Effector memory CD8-positive, alpha-beta T cell (primary cell): ENCODE results near the gene MR1.
"Not testable (repeated sequence)": the region's sequence is repeated elsewhere in the genome, so short reads cannot be mapped to it uniquely, and the experiment has no call there.

Experiments
- ATAC-seq: fragments of 150-1000 bp; cut with Tn5 transposase; replicated peaks from 2 replicates; pipeline ENCODE4 v1.10.0; 2021; ENCODE audit warnings: mild to moderate bottlenecking, moderate library complexity
- DNase-seq, 3 experiments: peaks; one replicate each; pipeline ENCODE4 v3.0.0; 2021
- H3K27ac Mint-ChIP-seq, 2 donors: one replicate each; pipeline ENCODE4 v1.8.0; 2022; ENCODE audit warnings: mild to moderate bottlenecking in 2 of 2, mixed read lengths in 2 of 2, moderate library complexity in 2 of 2
- H3K27me3 Mint-ChIP-seq, 2 donors: one replicate each; pipeline ENCODE4 v1.8.0; 2022; ENCODE audit warnings: mixed read lengths in 2 of 2
- H3K36me3 Mint-ChIP-seq: one replicate; pipeline ENCODE4 v1.8.0; 2022; ENCODE audit warnings: mild to moderate bottlenecking, moderate library complexity, mixed read lengths; ENCODE audit not compliant: insufficient read depth
- H3K4me1 Mint-ChIP-seq, 2 donors: one replicate each; pipeline ENCODE4 v1.8.0; 2022; ENCODE audit warnings: low read depth in 2 of 2, mixed read lengths in 2 of 2
- H3K4me3 Mint-ChIP-seq, 2 donors: one replicate each; pipeline ENCODE4 v1.8.0; 2022; ENCODE audit warnings: mild to moderate bottlenecking in 2 of 2, mixed read lengths in 2 of 2, moderate library complexity in 2 of 2
- H3K9me3 Mint-ChIP-seq, 2 donors: one replicate each; pipeline ENCODE4 v1.8.0; 2022; ENCODE audit warnings: mixed read lengths in 2 of 2

The MR1 gene

DNA sequence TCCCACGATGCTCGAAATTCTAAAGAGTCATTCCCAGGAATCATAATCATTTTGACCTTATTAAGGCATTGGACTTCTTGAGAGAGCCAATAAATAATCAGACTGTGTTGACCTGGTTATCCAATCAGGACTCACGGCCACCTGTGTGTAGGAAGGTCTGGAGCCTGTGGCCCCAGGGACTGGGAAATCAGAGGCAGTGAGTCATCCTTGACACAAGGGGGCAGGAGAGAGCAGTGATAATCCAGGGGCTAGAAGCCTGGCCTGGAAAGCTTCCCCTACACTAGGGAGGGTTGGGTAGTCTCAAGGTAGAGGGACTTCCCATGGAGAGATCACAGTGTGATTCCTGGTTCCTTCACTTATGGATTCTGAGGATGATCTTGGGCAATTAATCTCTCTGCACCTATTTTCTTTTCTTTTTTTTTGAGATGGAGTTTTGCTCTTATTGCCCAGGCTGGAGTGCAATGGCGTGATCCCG lies 4.7 kb downstream of the MR1 start:
- H3K27ac Mint-ChIP-seq, result peak overlapping the region; percentile 36 to 45
- peak overlapping the region in 1 of 2 donors; percentile 28 for H3K4me3 Mint-ChIP-seq
- H3K9me3 Mint-ChIP-seq, result no peaks in the 10 kb centered on the region
- peaks cover 26% of the 10 kb centered on the region for H3K36me3 Mint-ChIP-seq
- ATAC-seq, result peak; percentile 57
- DNase-seq, result peak; percentile 67 to 70 (median 68)
- H3K4me1 Mint-ChIP-seq, result peaks cover 55 to 74% of the 10 kb centered on the region in 2 donors
- H3K27me3 Mint-ChIP-seq, result no peaks in the 10 kb centered on the region

GRCh38 chr1:181040284-181040865 lies 6.6 kb downstream of the MR1 start:
- H3K27ac Mint-ChIP-seq, result peak overlapping the region; percentile 63 to 76
- DNase-seq (no peak), ATAC-seq (no peak)
- peak overlapping the region in 1 of 2 donors; percentile 2 for H3K4me3 Mint-ChIP-seq
- no peaks in the 10 kb centered on the region for H3K27me3 Mint-ChIP-seq
- peaks cover 55 to 68% of the 10 kb centered on the region in 2 donors for H3K4me1 Mint-ChIP-seq
- peaks cover 29% of the 10 kb centered on the region for H3K36me3 Mint-ChIP-seq
- H3K9me3 Mint-ChIP-seq, result no peaks in the 10 kb centered on the region

GRCh38 chr1:181043025-181043888 lies 9.5 kb downstream of the MR1 start:
- peaks cover 32 to 41% of the 10 kb centered on the region in 2 donors for H3K4me1 Mint-ChIP-seq
- peak overlapping the region in 1 of 2 donors; percentile 39 for H3K4me3 Mint-ChIP-seq
- peaks cover 28% of the 10 kb centered on the region for H3K36me3 Mint-ChIP-seq
- H3K27ac Mint-ChIP-seq, result peak overlapping the region in 1 of 2 donors; percentile 10
- H3K27me3 Mint-ChIP-seq, result no peaks in the 10 kb centered on the region
- ATAC-seq (no peak), DNase-seq (no peak)
- H3K9me3 Mint-ChIP-seq, result no peaks in the 10 kb centered on the region

DNA sequence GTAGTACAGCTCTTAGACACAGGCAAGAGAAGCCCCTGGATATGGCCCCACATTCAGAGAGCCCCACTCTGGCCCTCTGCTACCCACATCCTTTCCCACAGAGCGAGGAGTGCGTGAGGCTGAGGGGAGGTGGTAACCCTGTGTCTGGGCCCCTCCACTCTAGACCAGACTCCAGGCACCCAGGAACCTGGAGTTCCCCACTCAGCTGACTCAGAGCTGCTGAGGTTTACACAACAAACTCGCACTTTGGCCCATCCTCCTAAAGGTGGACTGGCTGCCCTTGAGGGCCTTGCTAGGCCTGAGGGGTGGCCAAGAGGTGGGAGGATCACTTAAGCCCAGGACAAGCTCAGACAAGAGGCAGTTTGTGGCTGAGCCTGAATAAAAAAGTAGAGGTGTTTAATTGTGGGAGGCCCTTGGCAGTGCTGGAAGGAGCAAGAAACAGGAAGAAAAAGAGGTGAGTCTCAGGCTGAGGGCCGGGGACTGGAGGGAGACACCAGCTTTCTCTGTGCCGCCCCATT lies 10.7 kb downstream of the MR1 start:
- Mint-ChIP-seq H3K27me3 (no peaks in the 10 kb centered on the region), H3K27ac (peak overlapping the region; percentile 90 to 92), H3K36me3 (peaks cover 28% of the 10 kb centered on the region), H3K4me1 (peaks cover 28 to 34% of the 10 kb centered on the region in 2 donors), H3K9me3 (no peaks in the 10 kb centered on the region), H3K4me3 (peak overlapping the region in 1 of 2 donors; percentile 13)
- DNase-seq (peak; percentile 25 to 30 (median 29)), ATAC-seq (peak; percentile 97)

- H3K36me3 Mint-ChIP-seq, result peaks cover 29% of the 10 kb centered on the region
- not testable (repeated sequence) for H3K27ac Mint-ChIP-seq, DNase-seq, H3K27me3 Mint-ChIP-seq, H3K4me3 Mint-ChIP-seq, H3K9me3 Mint-ChIP-seq, ATAC-seq
- H3K4me1 Mint-ChIP-seq, result peaks cover 19 to 24% of the 10 kb centered on the region in 2 donors
Observed at GRCh38 chr1:181045946-181046345, 12.2 kb downstream of the MR1 start.

GRCh38 chr1:181049378-181049777 lies 15.6 kb downstream of the MR1 start:
- H3K4me1 Mint-ChIP-seq, result peaks cover 8 to 9% of the 10 kb centered on the region in 2 donors
- H3K4me3 Mint-ChIP-seq, result no peak overlapping the region
- no peak for DNase-seq
- no peaks in the 10 kb centered on the region for H3K9me3 Mint-ChIP-seq
- H3K36me3 Mint-ChIP-seq, result peaks cover 28% of the 10 kb centered on the region
- H3K27ac Mint-ChIP-seq, result peak overlapping the region in 1 of 2 donors; percentile 26
- no peak for ATAC-seq
- no peaks in the 10 kb centered on the region for H3K27me3 Mint-ChIP-seq

DNA sequence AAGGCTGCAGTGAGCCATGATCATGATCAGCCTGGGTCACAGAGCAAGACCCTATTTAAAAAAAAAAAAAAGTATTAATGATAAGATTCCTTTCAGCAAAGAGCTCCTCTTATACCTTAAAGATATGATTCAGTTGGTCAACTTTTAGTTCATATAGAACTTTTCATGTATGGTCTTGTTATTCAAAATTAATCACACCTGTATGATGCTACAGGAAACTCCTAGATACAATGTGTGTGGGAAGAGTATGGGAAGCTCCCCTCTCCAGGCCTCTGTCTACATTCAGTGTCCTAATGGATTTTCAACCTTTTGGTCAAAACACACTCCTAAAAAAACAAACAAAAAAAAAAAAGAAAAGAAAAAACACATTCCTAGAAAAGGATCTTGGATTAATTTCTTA lies 17.1 kb downstream of the MR1 start:
- Mint-ChIP-seq H3K27me3 (no peaks in the 10 kb centered on the region), H3K4me1 (peaks cover 0 to 2% of the 10 kb centered on the region in 2 donors), H3K4me3 (no peak overlapping the region), H3K27ac (peak overlapping the region in 1 of 2 donors; percentile 63), H3K36me3 (peaks cover 23% of the 10 kb centered on the region), H3K9me3 (no peaks in the 10 kb centered on the region)
- DNase-seq, result no peak
- no peak for ATAC-seq

GRCh38 chr1:181056560-181056959 lies 22.8 kb downstream of the MR1 start:
- H3K9me3 Mint-ChIP-seq, result peaks cover 3 to 10% of the 10 kb centered on the region in 2 donors
- DNase-seq (no peak), ATAC-seq (no peak)
- peaks cover 11% of the 10 kb centered on the region for H3K36me3 Mint-ChIP-seq
- no peak overlapping the region for H3K4me3 Mint-ChIP-seq
- no peaks in the 10 kb centered on the region for H3K27me3 Mint-ChIP-seq
- peaks cover 4 to 12% of the 10 kb centered on the region in 2 donors for H3K4me1 Mint-ChIP-seq
- no peak overlapping the region for H3K27ac Mint-ChIP-seq

DNA sequence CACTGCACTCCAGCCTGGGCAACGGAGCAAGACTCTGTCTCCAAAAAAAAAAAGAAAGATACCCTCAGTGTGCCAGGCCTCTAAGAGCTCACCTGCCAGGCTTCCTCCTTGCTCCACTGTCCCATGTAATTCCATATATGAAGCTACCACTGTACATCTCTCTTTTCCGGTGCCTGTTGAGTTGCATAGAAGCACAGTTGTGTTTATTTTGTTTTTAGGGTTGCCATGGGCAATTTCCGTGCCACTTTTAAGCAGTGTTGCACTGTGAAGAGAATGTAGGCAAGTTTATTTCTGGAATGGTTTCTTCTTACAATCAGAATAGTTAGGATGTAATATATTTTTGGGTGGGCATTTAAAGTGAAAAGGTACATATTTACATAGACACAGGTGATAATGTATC lies 23.3 kb downstream of the MR1 start:
- Mint-ChIP-seq H3K27me3 (no peaks in the 10 kb centered on the region), H3K4me3 (no peak overlapping the region), H3K36me3 (peaks cover 11% of the 10 kb centered on the region), H3K27ac (no peak overlapping the region), H3K4me1 (peaks cover 8 to 14% of the 10 kb centered on the region in 2 donors), H3K9me3 (peaks cover 3 to 10% of the 10 kb centered on the region in 2 donors)
- DNase-seq (no peak), ATAC-seq (no peak)

- Mint-ChIP-seq H3K4me3 (no peak overlapping the region), H3K36me3 (peaks cover 5% of the 10 kb centered on the region), H3K4me1 (peaks cover 19 to 27% of the 10 kb centered on the region in 2 donors), H3K27me3 (no peaks in the 10 kb centered on the region), H3K27ac (no peak overlapping the region), H3K9me3 (peaks cover 3 to 10% of the 10 kb centered on the region in 2 donors)
- ATAC-seq (no peak), DNase-seq (no peak)
Observed at GRCh38 chr1:181059435-181059834, 25.7 kb downstream of the MR1 start.

DNA sequence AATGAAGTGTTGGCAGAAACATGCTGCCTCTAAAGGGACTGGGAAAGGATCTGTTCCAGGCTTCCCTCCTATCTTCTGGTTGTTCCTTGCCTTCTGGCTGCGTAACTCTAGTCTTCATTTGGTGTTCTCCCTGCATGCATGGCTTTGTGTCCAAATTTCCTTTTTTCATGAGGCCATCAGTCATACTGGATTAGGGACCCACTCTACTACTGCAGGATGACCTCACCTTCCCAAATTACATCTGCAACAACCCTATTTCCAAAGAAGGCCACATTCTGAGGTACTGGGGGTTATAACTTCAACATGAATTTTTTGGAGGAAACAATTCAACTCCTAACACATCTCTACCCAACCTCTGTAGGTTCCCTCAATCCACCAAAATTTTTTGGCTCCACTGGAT lies 26.3 kb downstream of the MR1 start:
- no peak for DNase-seq
- peaks cover 5% of the 10 kb centered on the region for H3K36me3 Mint-ChIP-seq
- H3K4me3 Mint-ChIP-seq, result no peak overlapping the region
- no peaks in the 10 kb centered on the region for H3K27me3 Mint-ChIP-seq
- ATAC-seq, result no peak
- peaks cover 19 to 27% of the 10 kb centered on the region in 2 donors for H3K4me1 Mint-ChIP-seq
- H3K27ac Mint-ChIP-seq, result peak overlapping the region in 1 of 2 donors; percentile 32
- H3K9me3 Mint-ChIP-seq, result peaks cover 3 to 10% of the 10 kb centered on the region in 2 donors

GRCh38 chr1:181060947-181061346 lies 27.2 kb downstream of the MR1 start:
- Mint-ChIP-seq H3K4me1 (peaks cover 19 to 27% of the 10 kb centered on the region in 2 donors), H3K27ac (peak overlapping the region; percentile 35 to 95), H3K4me3 (peak overlapping the region; percentile 4 to 45)
- not testable (repeated sequence) for H3K27me3 Mint-ChIP-seq, DNase-seq, H3K36me3 Mint-ChIP-seq, ATAC-seq, H3K9me3 Mint-ChIP-seq

DNA sequence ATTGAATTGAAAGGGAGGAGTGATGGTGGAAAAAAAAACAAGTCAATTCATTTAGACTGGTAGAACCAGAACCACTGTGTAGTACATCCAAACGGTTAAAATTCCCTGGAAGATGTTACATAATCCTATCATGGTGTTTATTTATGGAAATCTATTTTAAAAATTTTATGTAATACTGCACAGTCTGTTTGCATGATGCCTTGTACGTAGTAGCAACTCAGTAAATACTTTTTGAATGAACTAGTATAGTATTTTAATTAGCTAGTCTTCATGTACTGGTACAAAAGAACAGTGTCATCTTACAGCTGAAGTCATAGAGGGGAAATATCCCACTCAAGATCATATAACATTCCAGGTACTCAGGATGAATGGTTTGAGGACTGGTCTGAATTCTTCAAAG lies 27.7 kb downstream of the MR1 start:
- no peak for DNase-seq
- no peak for ATAC-seq
- Mint-ChIP-seq H3K4me1 (peaks cover 19 to 26% of the 10 kb centered on the region in 2 donors), H3K27me3 (no peaks in the 10 kb centered on the region), H3K27ac (peak overlapping the region; percentile 95 to 98), H3K4me3 (peak overlapping the region; percentile 65 to 90), H3K9me3 (peaks cover 3 to 10% of the 10 kb centered on the region in 2 donors), H3K36me3 (peaks cover 5% of the 10 kb centered on the region)
